IMR-90 (cell line): Measurements from ENCODE around the gene NR2F1. TPM values are rescaled to one million over a fixed set of nuclear protein-coding genes. Genes with fewer than 3 reads are reported as not detected.

Source experiments
- BHLHE40 ChIP-seq: fragments of 150-350 bp; IDR thresholded peaks from 2 replicates; pipeline ENCODE4 v1.6.1; 2016; ENCODE audit warnings: mild to moderate bottlenecking, low read depth, low read length
- CHD1 ChIP-seq: IDR thresholded peaks from 2 replicates; pipeline ENCODE4 v1.6.1; 2012; ENCODE audit warnings: low read depth, low read length, improper control_type of control experiment
- MAZ ChIP-seq: IDR thresholded peaks from 2 replicates; pipeline ENCODE4 v1.6.1; 2012; ENCODE audit warnings: low read depth, mild to moderate bottlenecking, low read length, improper control_type of control experiment, moderate library complexity, borderline replicate concordance
- polyA plus RNA-seq, 3 experiments: library from polyadenylated mRNA; depleted of rRNA; stranded (reverse); fragments of >200 nt; gene quantifications; 2 replicates each; pipeline ENCODE4 v1.2.3, GENCODE V29; 2012; ENCODE audit warnings: low replicate concordance in 1 of 3
- total RNA-seq: library from RNA; depleted of rRNA; stranded (reverse); fragments of >200 nt; gene quantifications from 2 replicates; pipeline ENCODE4 v1.2.3, GENCODE V29; 2012

NR2F1 gene
- total and polyA plus RNA-seq, 2 of the 4 experiments (the other 2 are of a cell fraction), result 19.0 to 160 TPM

DNA sequence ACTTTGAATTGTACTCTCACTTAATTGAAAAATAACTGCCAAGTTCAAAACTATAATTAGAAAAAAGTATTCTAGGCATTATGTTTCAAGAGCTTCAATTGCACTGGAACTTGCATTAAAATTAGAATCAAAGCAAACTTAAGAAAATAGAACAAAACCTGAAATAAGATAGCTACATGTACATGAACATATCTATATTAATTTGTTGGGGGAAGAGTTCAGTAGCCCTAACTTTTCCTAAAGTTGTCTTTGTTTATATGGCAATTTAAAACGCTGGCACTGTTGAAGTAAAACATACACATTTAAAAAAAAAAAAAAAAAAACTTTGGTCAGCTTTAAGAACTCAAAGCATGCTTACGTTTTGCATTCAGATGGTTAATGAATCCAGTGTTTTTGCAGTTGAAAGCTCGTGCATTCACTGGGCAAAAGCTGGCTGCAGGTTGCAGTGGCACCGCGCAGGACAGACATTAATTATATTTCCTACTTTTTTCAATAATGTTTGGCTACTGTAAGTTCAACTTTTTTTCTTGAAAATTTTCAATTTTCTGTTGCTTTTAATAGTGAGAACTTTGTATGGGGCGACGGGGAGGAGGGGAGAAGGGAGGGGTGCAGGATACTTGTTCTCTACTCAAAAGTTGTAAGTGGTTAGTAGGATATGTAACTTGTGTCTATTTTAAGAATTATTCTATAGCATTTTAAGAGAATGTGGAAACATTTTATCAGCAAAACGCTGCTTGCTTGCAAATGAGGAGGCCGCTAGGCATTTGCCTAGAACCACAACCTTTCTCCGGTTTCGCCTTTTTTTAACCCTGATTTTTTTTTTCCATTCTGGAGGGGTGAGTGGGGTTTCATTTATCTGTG lies 3.9 kb downstream of the NR2F1 start (continued):
- TF ChIP-seq MAZ (no peak), BHLHE40 (no peak), CHD1 (no peak)
